Activated CD4-positive, alpha-beta T cell treated with anti-CD3 and anti-CD28 coated beads, Interleukin-2, amount 10 ng/mL, durations not matched to agents 7 days and 5 days (primary cell): ENCODE data around the gene TRAIP. TPM values are rescaled to one million over a fixed set of nuclear protein-coding genes. Genes with fewer than 3 reads are reported as not detected.
A peak's percentile ranks its signal among the peaks of the same experiment; 100 is the strongest.

ENCODE experiments used
- CTCF ChIA-PET: fragments of 350-600 bp; sonication (Branson Sonifier 250); formaldehyde crosslinking; loops from one replicate; lab custom pipeline; 2021; ENCODE audit warnings: antibody characterized with exemption; lab: Charles Lee
- POLR2A ChIA-PET: fragments of 350-600 bp; sonication (Branson Sonifier 250); formaldehyde crosslinking; loops from one replicate; lab custom pipeline; 2021; ENCODE audit warnings: antibody characterized with exemption; lab: Charles Lee
- DNase-seq: peaks from one replicate; pipeline ENCODE4 v3.0.0-alpha.2; 2020
- H3K27ac Mint-ChIP-seq: one replicate; pipeline ENCODE4 v1.8.0; 2021; ENCODE audit warnings: mild to moderate bottlenecking, moderate library complexity, mixed read lengths
- H3K27me3 Mint-ChIP-seq: one replicate; pipeline ENCODE4 v1.8.0; 2021; ENCODE audit warnings: mixed read lengths
- H3K36me3 Mint-ChIP-seq: one replicate; pipeline ENCODE4 v1.8.0; 2021; ENCODE audit warnings: low read depth, mixed read lengths
- H3K4me1 Mint-ChIP-seq: one replicate; pipeline ENCODE4 v1.8.0; 2021; ENCODE audit warnings: mixed read lengths
- H3K4me3 Mint-ChIP-seq: one replicate; pipeline ENCODE4 v1.8.0; 2021; ENCODE audit warnings: mild to moderate bottlenecking, moderate library complexity, mixed read lengths
- H3K9me3 Mint-ChIP-seq: one replicate; pipeline ENCODE4 v1.8.0; 2021; ENCODE audit warnings: mixed read lengths
- total RNA-seq, 2 experiments: library from RNA; stranded (reverse); gene quantifications; one replicate each; pipeline ENCODE4 v1.2.3, GENCODE V29; 2021

TRAIP gene
- total RNA-seq, 2 experiments from 2014 or later, result 30.9 to 31.0 TPM

GRCh38 chr3:49869525-49870126 lies 13.3 kb upstream of the TRAIP start, which contains the start of gene CAMKV:
CAMKV (minus strand) TSS chr3:49869906; CDS start chr3:49862388, 7,518 bp downstream.
- peak; percentile 43 for DNase-seq
- Mint-ChIP-seq H3K4me3 (peak within 1 kb of the TSS; percentile 19), H3K4me1 (peaks cover 1% of the 10 kb centered on the region), H3K27ac (no peak within 1 kb of the TSS), H3K36me3 (no peaks in the 10 kb centered on the region), H3K9me3 (no peaks in the 10 kb centered on the region), H3K27me3 (peaks cover 41% of the 10 kb centered on the region)
- ChIA-PET POLR2A (no interaction called here), CTCF (interaction anchor here (0.8 to 2.9 kb wide), 4 partner anchors 10 to 31 kb away, joined by 3 to 8 read pairs (median 5); no protein-coding TSS in a partner anchor)

GRCh38 chr3:49868862-49869466 lies 12.6 kb upstream of the TRAIP start:
- no peak for DNase-seq
- POLR2A ChIA-PET, result no interaction called here
- CTCF ChIA-PET, result interaction anchor here (0.5 to 2.9 kb wide), 6 partner anchors 10 to 683 kb away, joined by 3 to 8 read pairs (median 4); no protein-coding TSS in a partner anchor
- Mint-ChIP-seq H3K27me3 (peaks cover 43% of the 10 kb centered on the region), H3K4me1 (peaks cover 1% of the 10 kb centered on the region), H3K9me3 (no peaks in the 10 kb centered on the region), H3K36me3 (no peaks in the 10 kb centered on the region), H3K27ac (no peak overlapping the region), H3K4me3 (peak overlapping the region; percentile 19)

GRCh38 chr3:49867871-49868321 lies 11.5 kb upstream of the TRAIP start:
- H3K4me1 Mint-ChIP-seq, result peaks cover 1% of the 10 kb centered on the region
- H3K27me3 Mint-ChIP-seq, result peaks cover 49% of the 10 kb centered on the region
- H3K9me3 Mint-ChIP-seq, result no peaks in the 10 kb centered on the region
- H3K36me3 Mint-ChIP-seq, result no peaks in the 10 kb centered on the region
- H3K4me3 Mint-ChIP-seq, result no peak overlapping the region
- DNase-seq, result peak; percentile 38
- ChIA-PET CTCF (interaction anchor here (1.1 to 2.9 kb wide), 5 partner anchors 11 to 41 kb away, joined by 3 to 8 read pairs (median 6); no protein-coding TSS in a partner anchor), POLR2A (no interaction called here)
- H3K27ac Mint-ChIP-seq, result no peak overlapping the region

- no peak for DNase-seq
- Mint-ChIP-seq H3K9me3 (no peaks in the 10 kb centered on the region), H3K4me1 (peaks cover 1% of the 10 kb centered on the region), H3K27me3 (peaks cover 50% of the 10 kb centered on the region), H3K4me3 (no peak overlapping the region), H3K27ac (no peak overlapping the region), H3K36me3 (no peaks in the 10 kb centered on the region)
- ChIA-PET CTCF (interaction anchor here (1.1 to 2.9 kb wide), 5 partner anchors 10 to 42 kb away, joined by 3 to 8 read pairs (median 6); no protein-coding TSS in a partner anchor), POLR2A (no interaction called here)
Observed at GRCh38 chr3:49867400-49867799, 11.0 kb upstream of the TRAIP start.

- no peaks in the 10 kb centered on the region for H3K36me3 Mint-ChIP-seq
- H3K4me3 Mint-ChIP-seq, result no peak overlapping the region
- no peaks in the 10 kb centered on the region for H3K9me3 Mint-ChIP-seq
- CTCF ChIA-PET, result interaction anchor here (0.6 to 1.8 kb wide), 4 partner anchors 9 to 26 kb away, joined by 3 to 7 read pairs (median 4); partner anchors contain the start of gene TRAIP
- POLR2A ChIA-PET, result no interaction called here
- H3K27me3 Mint-ChIP-seq, result peaks cover 39% of the 10 kb centered on the region
- DNase-seq, result no peak
- no peak overlapping the region for H3K27ac Mint-ChIP-seq
- peaks cover 1% of the 10 kb centered on the region for H3K4me1 Mint-ChIP-seq
Observed at GRCh38 chr3:49865198-49865784, 8.9 kb upstream of the TRAIP start.

- no peaks in the 10 kb centered on the region for H3K36me3 Mint-ChIP-seq
- H3K9me3 Mint-ChIP-seq, result no peaks in the 10 kb centered on the region
- DNase-seq, result no peak
- H3K27ac Mint-ChIP-seq, result no peak overlapping the region
- POLR2A ChIA-PET, result no interaction called here
- no peak overlapping the region for H3K4me3 Mint-ChIP-seq
- peaks cover 1% of the 10 kb centered on the region for H3K4me1 Mint-ChIP-seq
- H3K27me3 Mint-ChIP-seq, result peaks cover 34% of the 10 kb centered on the region
- CTCF ChIA-PET, result interaction anchor here (0.6 to 1.8 kb wide), 2 partner anchors 18 to 25 kb away, joined by 3 to 7 read pairs; no protein-coding TSS in a partner anchor
Observed at GRCh38 chr3:49864505-49864904, 8.1 kb upstream of the TRAIP start.

- Mint-ChIP-seq H3K27me3 (peaks cover 9% of the 10 kb centered on the region), H3K36me3 (peaks cover 2% of the 10 kb centered on the region)
- POLR2A ChIA-PET, result no interaction called here
Observed at GRCh38 chr3:49859576-49860305, 3.4 kb upstream of the TRAIP start.

GRCh38 chr3:49855662-49856061 lies 702 bp downstream of the TRAIP start:
- Mint-ChIP-seq H3K36me3 (peaks cover 2% of the 10 kb centered on the region), H3K27me3 (no peaks in the 10 kb centered on the region), H3K27ac (peak overlapping the region; percentile 95), H3K9me3 (no peaks in the 10 kb centered on the region), H3K4me3 (peak overlapping the region; percentile 97), H3K4me1 (peaks cover 29% of the 10 kb centered on the region)
- DNase-seq, result no peak
- ChIA-PET POLR2A (interaction anchor here (0.6 kb wide), 1 partner anchor 125 kb away, joined by 5 read pairs; no protein-coding TSS in a partner anchor), CTCF (interaction anchor here (0.6 to 2.1 kb wide), 7 partner anchors 10 to 253 kb away, joined by 3 to 8 read pairs (median 4); no protein-coding TSS in a partner anchor)

More at GRCh38 chr3:49859576-49860305, 3.4 kb upstream of the TRAIP start:
- Mint-ChIP-seq H3K4me1 (peaks cover 18% of the 10 kb centered on the region), H3K27ac (no peak overlapping the region), H3K4me3 (no peak overlapping the region), H3K9me3 (no peaks in the 10 kb centered on the region)
- CTCF ChIA-PET, result interaction anchor here (1.1 to 2.1 kb wide), 2 partner anchors 10 to 21 kb away, joined by 3 to 5 read pairs; partner anchors contain the start of gene CAMKV
- no peak for DNase-seq

- no peak overlapping the region for H3K4me3 Mint-ChIP-seq
- DNase-seq, result no peak
- H3K27ac Mint-ChIP-seq, result no peak overlapping the region
- no peaks in the 10 kb centered on the region for H3K4me1 Mint-ChIP-seq
- peaks cover 11% of the 10 kb centered on the region for H3K36me3 Mint-ChIP-seq
- H3K9me3 Mint-ChIP-seq, result no peaks in the 10 kb centered on the region
- POLR2A ChIA-PET, result no interaction called here
- CTCF ChIA-PET, result interaction anchor here (1.0 to 1.3 kb wide), 3 partner anchors 10 to 44 kb away, joined by 3 read pairs; no protein-coding TSS in a partner anchor
- no peaks in the 10 kb centered on the region for H3K27me3 Mint-ChIP-seq
Observed at GRCh38 chr3:49845694-49846093, 10.7 kb downstream of the TRAIP start.

- POLR2A ChIA-PET, result no interaction called here
- DNase-seq, result no peak
- no peaks in the 10 kb centered on the region for H3K4me1 Mint-ChIP-seq
- no peak overlapping the region for H3K27ac Mint-ChIP-seq
- CTCF ChIA-PET, result interaction anchor here (0.6 to 1.8 kb wide), 5 partner anchors 13 to 216 kb away, joined by 3 to 7 read pairs (median 4); partner anchors contain the start of gene INKA1
- no peak overlapping the region for H3K4me3 Mint-ChIP-seq
- no peaks in the 10 kb centered on the region for H3K27me3 Mint-ChIP-seq
- no peaks in the 10 kb centered on the region for H3K9me3 Mint-ChIP-seq
- peaks cover 11% of the 10 kb centered on the region for H3K36me3 Mint-ChIP-seq
Observed at GRCh38 chr3:49844464-49845183, 11.7 kb downstream of the TRAIP start.

- Mint-ChIP-seq H3K4me3 (no peak overlapping the region), H3K4me1 (peaks cover 1% of the 10 kb centered on the region), H3K9me3 (no peaks in the 10 kb centered on the region), H3K36me3 (peaks cover 13% of the 10 kb centered on the region), H3K27ac (no peak overlapping the region), H3K27me3 (no peaks in the 10 kb centered on the region)
- no peak for DNase-seq
- POLR2A ChIA-PET, result no interaction called here
- CTCF ChIA-PET, result no interaction called here
Observed at GRCh38 chr3:49842843-49843517, 13.4 kb downstream of the TRAIP start.
